Heart right ventricle (tissue), 16 donors: ENCODE results near the gene TBX1. TPM values are rescaled to one million over a fixed set of nuclear protein-coding genes. Genes with fewer than 3 reads are reported as not detected.
A peak's percentile ranks its signal among the peaks of the same experiment; 100 is the strongest.

Source experiments
- ATAC-seq, 8 donors: fragments of 200-7000 bp; cut with Tn5 transposase; one replicate each; pipeline ENCODE4 v1.9.1; 2020; ENCODE audit warnings: mild to moderate bottlenecking in 8 of 8, moderate library complexity in 8 of 8, moderate number of reproducible peaks in 1 of 8
- DNase-seq, 2 donors: peaks; one replicate each; pipeline ENCODE4 v3.0.0-alpha.2; 2020
- H3K27ac ChIP-seq, 10 donors: fragments of 200-600 bp; sonication (generic) in 2 of 10; one replicate each; pipeline versions ENCODE4 v1.5.0 to v1.8.0; 2020 to 2022; ENCODE audit warnings: mild to moderate bottlenecking in 3 of 10
- H3K27me3 ChIP-seq, 7 donors: fragments of 200-600 bp; one replicate each; pipeline ENCODE4 v1.8.0; 2021 to 2022; ENCODE audit warnings: mild to moderate bottlenecking in 2 of 7
- H3K36me3 ChIP-seq, 9 donors: fragments of 200-600 bp; sonication (generic) in 1 of 9; one replicate each; pipeline versions ENCODE4 v1.5.0 to v1.8.0; 2020 to 2022; ENCODE audit warnings: mild to moderate bottlenecking in 2 of 9
- H3K4me1 ChIP-seq, 9 donors: fragments of 200-600 bp; sonication (generic) in 1 of 9; one replicate each; pipeline versions ENCODE4 v1.5.0 to v1.8.0; 2020 to 2022; ENCODE audit warnings: mild to moderate bottlenecking in 4 of 9
- H3K4me3 ChIP-seq, 10 donors: fragments of 200-600 bp; sonication (generic) in 2 of 10; one replicate each; pipeline versions ENCODE4 v1.5.0 to v1.8.0; 2020 to 2022; ENCODE audit warnings: mild to moderate bottlenecking in 7 of 10, moderate library complexity in 2 of 10
- H3K9me3 ChIP-seq, 11 donors: fragments of 200-600 bp in 10 of 11; sonication (generic) in 2 of 11; one replicate each; pipeline versions ENCODE4 v1.5.0 to v1.8.0; 2013 to 2022; ENCODE audit warnings: mild to moderate bottlenecking in 2 of 11, control low read depth in 1 of 11, moderate library complexity in 1 of 11
- WGBS, 2 donors: extraction: QIAGEN DNeasy Blood & Tissue Kit; methylation state at CpG; one replicate each; pipeline ENCODE4 v1.1.7; 2013; ENCODE audit warnings: inconsistent platforms in 1 of 2; 5-methylcytosine and 5-hydroxymethylcytosine counted together
- intact Hi-C, 10 donors: fragments of 100-400 bp; cut with DNase I; formaldehyde crosslinking; loops; one replicate each; pipeline versions ENCODE4 v1.11.1 to v1.14.2; 2022
- polyA plus RNA-seq, 2 donors: library from polyadenylated mRNA; stranded (reverse); fragments of 200-250 nt; gene quantifications; one replicate each; pipeline ENCODE4 v1.2.3, GENCODE V29; 2013
- total RNA-seq, 10 donors: library from RNA; stranded (reverse); fragmentation: NEBNext Ultra II Directional in 3 of 10; extraction: Animal tissue kit (Norgen Biotek cat#: 25700) in 3 of 10; gene quantifications; one replicate each; pipeline versions ENCODE4 v1.2.1 to v1.2.4, GENCODE V29; 2021 to 2023
- TF ChIP-seq, protein P1 (sequence below), 9 donors: fragments of 200-600 bp; sonication (generic) in 2 of 9; IDR thresholded peaks; one replicate each; pipeline versions ENCODE4 v1.5.0 to v1.8.0; 2021 to 2022; ENCODE audit warnings: antibody characterized with exemption in 9 of 9, mild to moderate bottlenecking in 5 of 9, moderate library complexity in 1 of 9
- donor health status: Arrhythmogenic right ventricular cardiomyopathy.
- donor health status: ischemic (EF 13 %, LVEDD 7.1; RV severe dilation, severe dysfunction).
- donor health status: healthy with polysubstance abuse.
- donor health status: DM: no; HTN: yes; CAD: no.
- donor health status: DM: no; HTN: no; CAD: no.
- donor health status: ischemic (EF 25% LVEDD 6.9; RV normal size, moderate dysfunction).
- donor health status: ischemic (EF 25% LVEDD 5.7; RV mildly dilated, moderate dysfunction).
- donor health status: healthy.
- donor health status: DM: yes; HTN: yes; CAD: no.
- donor health status: Ischemic cardiomyopathy.
- donor health status: ischemic (EF 35%, LVEDD 5.7; RV mildly dilated, moderate dysfunction).
- donor health status: nonischemic (EF 11% LVEDD 7.7; RV severe dilation, severe dysfunction).
- donor health status: DM: yes; HTN: yes; CAD: no.
- donor health status: PGD.
- donor health status: ischemic (EF 29% LVEDD 5.4; RV normal size, mild dysfunction).
- donor health status: nonischemic (EF 23%, LVEDD 6.1; RV moderate dilation, normal function).

The TBX1 gene
- total and polyA plus RNA-seq, 12 donors = 0.53 to 1.8 (median 0.98) TPM

DNA sequence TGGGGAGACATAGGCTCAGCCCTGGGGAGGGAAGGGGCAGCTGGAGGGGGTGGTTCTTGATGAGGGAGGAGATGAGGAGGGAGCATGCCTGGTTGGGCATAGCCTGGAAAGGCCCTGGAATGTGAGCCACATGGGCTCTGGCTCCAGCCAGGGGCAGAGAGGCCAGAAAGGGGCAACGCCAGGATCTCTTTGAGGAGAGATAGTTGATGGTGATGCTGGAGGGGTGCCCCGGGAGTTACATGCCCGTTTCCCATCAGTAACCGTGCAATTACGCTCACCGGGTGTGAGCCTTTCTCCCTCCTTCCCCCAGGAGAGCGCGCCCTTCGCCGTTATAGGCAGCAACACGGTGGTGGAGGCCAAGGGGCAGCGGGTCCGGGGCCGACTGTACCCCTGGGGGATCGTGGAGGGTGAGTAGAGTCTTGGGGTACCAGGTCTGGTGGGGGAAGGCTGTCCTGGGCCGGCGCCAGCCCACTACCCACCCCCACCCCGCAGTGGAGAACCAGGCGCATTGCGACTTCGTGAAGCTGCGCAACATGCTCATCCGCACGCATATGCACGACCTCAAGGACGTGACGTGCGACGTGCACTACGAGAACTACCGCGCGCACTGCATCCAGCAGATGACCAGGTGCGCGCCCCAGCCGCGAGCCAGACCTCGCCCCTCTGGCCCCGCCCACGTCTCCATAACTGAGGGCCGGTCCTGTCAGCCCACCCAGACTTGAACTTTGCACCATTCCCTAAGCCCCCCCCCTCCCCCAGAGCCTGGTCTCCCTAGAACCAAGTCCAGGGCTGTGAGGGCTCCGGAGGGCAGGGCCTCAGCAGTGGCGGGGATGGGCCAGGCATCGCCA lies 39.0 kb upstream of the TBX1 start:
- ATAC-seq (no peak), DNase-seq (peak in 1 of 2 donors; percentile 14)
- WGBS, 2 donors = 62 to 66% methylated on average over 43 to 44 of the region's 44 CpGs
- Histone ChIP-seq H3K27ac (peak overlapping the region in 6 of 10 donors; percentile 77 to 97 (median 94)), H3K27me3 (peaks cover 0 to 66% (median 32%) of the 10 kb centered on the region in 7 donors), H3K4me3 (peak overlapping the region in 1 of 10 donors; percentile 3), H3K36me3 (peaks cover 0 to 30% (median 6%) of the 10 kb centered on the region in 9 donors), H3K9me3 (no peaks in the 10 kb centered on the region), H3K4me1 (peaks cover 27 to 72% (median 47%) of the 10 kb centered on the region in 9 donors)
- intact Hi-C loops = no loop called here
- TF ChIP-seq, protein P1, sequence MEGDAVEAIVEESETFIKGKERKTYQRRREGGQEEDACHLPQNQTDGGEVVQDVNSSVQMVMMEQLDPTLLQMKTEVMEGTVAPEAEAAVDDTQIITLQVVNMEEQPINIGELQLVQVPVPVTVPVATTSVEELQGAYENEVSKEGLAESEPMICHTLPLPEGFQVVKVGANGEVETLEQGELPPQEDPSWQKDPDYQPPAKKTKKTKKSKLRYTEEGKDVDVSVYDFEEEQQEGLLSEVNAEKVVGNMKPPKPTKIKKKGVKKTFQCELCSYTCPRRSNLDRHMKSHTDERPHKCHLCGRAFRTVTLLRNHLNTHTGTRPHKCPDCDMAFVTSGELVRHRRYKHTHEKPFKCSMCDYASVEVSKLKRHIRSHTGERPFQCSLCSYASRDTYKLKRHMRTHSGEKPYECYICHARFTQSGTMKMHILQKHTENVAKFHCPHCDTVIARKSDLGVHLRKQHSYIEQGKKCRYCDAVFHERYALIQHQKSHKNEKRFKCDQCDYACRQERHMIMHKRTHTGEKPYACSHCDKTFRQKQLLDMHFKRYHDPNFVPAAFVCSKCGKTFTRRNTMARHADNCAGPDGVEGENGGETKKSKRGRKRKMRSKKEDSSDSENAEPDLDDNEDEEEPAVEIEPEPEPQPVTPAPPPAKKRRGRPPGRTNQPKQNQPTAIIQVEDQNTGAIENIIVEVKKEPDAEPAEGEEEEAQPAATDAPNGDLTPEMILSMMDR (IDR thresholded peaks at IDR 0.05) = no peak

DNA sequence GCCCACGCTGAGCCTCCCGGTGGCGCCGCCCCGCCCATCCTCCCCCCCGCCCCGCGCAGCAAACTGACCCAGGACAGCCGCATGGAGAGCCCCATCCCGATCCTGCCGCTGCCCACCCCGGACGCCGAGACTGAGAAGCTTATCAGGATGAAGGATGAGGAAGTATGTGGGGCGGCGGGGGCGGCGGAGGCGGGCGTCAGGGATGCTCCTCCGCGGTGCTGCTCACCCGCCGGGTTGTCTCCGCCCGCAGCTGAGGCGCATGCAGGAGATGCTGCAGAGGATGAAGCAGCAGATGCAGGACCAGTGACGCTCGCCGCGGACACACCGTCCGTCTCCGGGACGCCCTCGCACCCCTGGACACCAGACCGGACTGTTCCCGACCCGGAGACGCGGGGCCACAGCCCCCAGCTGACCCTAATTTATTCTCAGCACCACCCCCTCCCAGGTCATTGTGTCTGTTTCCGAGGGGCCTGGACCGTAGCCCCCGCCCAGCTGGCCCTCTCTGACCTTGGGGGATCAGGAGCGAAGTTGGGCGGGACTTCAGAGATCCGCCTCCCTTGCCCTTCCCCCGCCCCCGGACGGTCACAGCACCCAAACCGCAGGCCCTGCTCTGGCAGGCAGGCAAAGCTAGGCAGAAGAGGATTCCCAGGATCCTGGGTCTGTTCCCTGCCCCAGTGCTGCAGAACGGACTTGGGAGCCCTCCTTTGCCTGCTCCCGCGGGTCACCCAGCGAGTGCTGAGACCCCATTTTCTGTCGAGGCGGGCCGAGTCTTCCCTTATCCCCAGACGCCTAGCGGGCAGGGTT lies 38.2 kb upstream of the TBX1 start:
- intact Hi-C loops = no loop called here
- peaks cover 0 to 66% (median 32%) of the 10 kb centered on the region in 7 donors for H3K27me3 ChIP-seq
- H3K36me3 ChIP-seq = peaks cover 0 to 30% (median 6%) of the 10 kb centered on the region in 9 donors
- TF ChIP-seq, protein P1 (IDR thresholded peaks at IDR 0.05) = no peak
- H3K4me1 ChIP-seq = peaks cover 24 to 65% (median 39%) of the 10 kb centered on the region in 9 donors
- ATAC-seq (peak in 6 of 8 donors; percentile 6 to 41 (median 15)), DNase-seq (peak in 1 of 2 donors; percentile 58)
- WGBS, 2 donors = 47 to 51% methylated on average over 48 to 60 of the region's 60 CpGs
- H3K4me3 ChIP-seq = peak overlapping the region in 4 of 10 donors; percentile 3 to 44 (median 27)
- H3K9me3 ChIP-seq = no peaks in the 10 kb centered on the region
- peak overlapping the region; percentile 31 to 93 (median 73) for H3K27ac ChIP-seq

DNA sequence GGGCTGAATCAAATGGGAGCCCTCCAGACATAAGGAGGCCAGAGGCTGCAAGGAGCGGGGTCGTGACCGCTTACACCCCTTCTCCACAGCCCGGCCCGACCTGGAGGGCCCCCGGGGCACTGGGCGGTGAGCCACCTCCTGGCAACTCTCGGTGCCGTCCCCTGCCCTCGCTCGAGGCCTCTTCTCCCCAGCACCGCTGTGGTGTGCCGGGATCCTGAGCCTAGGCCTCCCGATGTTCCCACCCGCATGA lies 37.7 kb upstream of the TBX1 start:
- Histone ChIP-seq H3K4me1 (peaks cover 21 to 59% (median 35%) of the 10 kb centered on the region in 9 donors), H3K4me3 (peak overlapping the region in 7 of 10 donors; percentile 17 to 49 (median 44)), H3K27ac (peak overlapping the region; percentile 31 to 93 (median 73)), H3K27me3 (peaks cover 0 to 66% (median 32%) of the 10 kb centered on the region in 7 donors), H3K9me3 (no peaks in the 10 kb centered on the region), H3K36me3 (peaks cover 0 to 30% (median 6%) of the 10 kb centered on the region in 9 donors)
- ATAC-seq (peak in 6 of 8 donors; percentile 0 to 20 (median 10)), DNase-seq (no peak)
- WGBS, 2 donors = 38 to 39% methylated on average over 15 of the region's 15 CpGs
- intact Hi-C loops = no loop called here
- TF ChIP-seq, protein P1 (IDR thresholded peaks at IDR 0.05) = no peak
